OCI-M1 (cell line): Measurements from ENCODE around the gene SGK1.

Experiments used
- DNase-seq: peaks from one replicate; lab custom pipeline; 2025; lab: John Stamatoyannopoulos, UW

SGK1 gene

GRCh38 chr6:134119486-134119885 is 198.4 kb downstream of the SGK1 start:
- DNase-seq = no peak
